Lower leg skin (tissue), 4 donors: ENCODE measurements around the gene PAFAH1B2. TPM values are rescaled to one million over a fixed set of nuclear protein-coding genes. Genes with fewer than 3 reads are reported as not detected.

Source experiments
- DNase-seq, 2 donors: peaks; one replicate each; pipeline ENCODE4 v3.0.0-alpha.2; 2019; ENCODE audit warnings: low spot score in 2 of 2
- H3K4me3 ChIP-seq: fragments of 200-600 bp; sonication (generic); 2 replicates; pipeline ENCODE4 v1.5.1; 2017; ENCODE audit warnings: mild to moderate bottlenecking, low read depth; ENCODE audit not compliant: poor library complexity, severe bottlenecking
- POLR2A ChIP-seq, 2 donors: fragments of 450-650 bp; IDR thresholded peaks; one replicate each; pipeline ENCODE4 v1.6.1; 2016 to 2017; ENCODE audit warnings: antibody characterized with exemption in 2 of 2, mild to moderate bottlenecking in 1 of 2, moderate library complexity in 1 of 2
- WGBS, 2 donors: methylation state at CpG; one replicate each; pipeline ENCODE4 v1.1.5; 2018; 5-methylcytosine and 5-hydroxymethylcytosine counted together
- intact Hi-C: fragments of 100-400 bp; cut with DNase I; formaldehyde crosslinking; loops from one replicate; pipeline ENCODE4 v1.15.0; 2023; ENCODE audit warnings: low total_unique reads
- total RNA-seq, 4 donors: library from RNA; depleted of rRNA; stranded (reverse); fragments of >200 nt; gene quantifications; one replicate each; pipeline ENCODE4 v1.1.0, GENCODE V29; 2016
- TF ChIP-seq, protein P1 (sequence below), 3 donors: fragments of 450-650 bp; IDR thresholded peaks; one replicate each; pipeline ENCODE4 v1.5.1; 2016; ENCODE audit warnings: antibody characterized with exemption in 3 of 3, mild to moderate bottlenecking in 3 of 3, moderate library complexity in 2 of 3

Gene PAFAH1B2
- total RNA-seq, 4 donors from 2014 or later, result 49.1 to 72.4 (median 62.5) TPM

GRCh38 chr11:117172724-117173421 lies 28.8 kb downstream of the PAFAH1B2 start:
- intact Hi-C loops, result no loop called here
- 53 to 78% methylated on average over 14 of the region's 14 CpGs for WGBS, 2 donors
- peak in 1 of 2 donors; percentile 67 for DNase-seq

DNA sequence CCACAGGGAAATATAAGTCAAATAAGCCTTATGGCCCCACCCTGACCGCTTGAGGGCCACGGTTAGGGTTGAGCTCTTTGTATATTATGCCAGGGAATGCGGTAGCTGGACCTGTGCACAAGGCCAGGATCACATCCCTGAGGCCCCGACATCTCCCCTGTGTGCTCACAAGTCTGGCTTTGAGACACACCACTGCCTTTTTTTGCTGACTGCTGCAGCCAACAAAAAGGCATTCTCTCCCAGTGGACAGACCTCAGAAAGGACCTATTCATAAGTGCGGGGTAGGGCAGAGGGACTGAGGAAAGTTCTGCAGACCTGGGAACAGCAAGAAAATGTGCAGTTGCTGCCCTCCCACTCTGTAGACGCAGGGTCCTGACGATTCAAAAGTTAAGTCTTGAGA lies 31.0 kb downstream of the PAFAH1B2 start:
- H3K4me3 ChIP-seq, result no peak overlapping the region
- DNase-seq, result peak in 1 of 2 donors; percentile 28
- no peak for TF ChIP-seq POLR2A (IDR thresholded peaks at IDR 0.05)
- TF ChIP-seq, protein P1, sequence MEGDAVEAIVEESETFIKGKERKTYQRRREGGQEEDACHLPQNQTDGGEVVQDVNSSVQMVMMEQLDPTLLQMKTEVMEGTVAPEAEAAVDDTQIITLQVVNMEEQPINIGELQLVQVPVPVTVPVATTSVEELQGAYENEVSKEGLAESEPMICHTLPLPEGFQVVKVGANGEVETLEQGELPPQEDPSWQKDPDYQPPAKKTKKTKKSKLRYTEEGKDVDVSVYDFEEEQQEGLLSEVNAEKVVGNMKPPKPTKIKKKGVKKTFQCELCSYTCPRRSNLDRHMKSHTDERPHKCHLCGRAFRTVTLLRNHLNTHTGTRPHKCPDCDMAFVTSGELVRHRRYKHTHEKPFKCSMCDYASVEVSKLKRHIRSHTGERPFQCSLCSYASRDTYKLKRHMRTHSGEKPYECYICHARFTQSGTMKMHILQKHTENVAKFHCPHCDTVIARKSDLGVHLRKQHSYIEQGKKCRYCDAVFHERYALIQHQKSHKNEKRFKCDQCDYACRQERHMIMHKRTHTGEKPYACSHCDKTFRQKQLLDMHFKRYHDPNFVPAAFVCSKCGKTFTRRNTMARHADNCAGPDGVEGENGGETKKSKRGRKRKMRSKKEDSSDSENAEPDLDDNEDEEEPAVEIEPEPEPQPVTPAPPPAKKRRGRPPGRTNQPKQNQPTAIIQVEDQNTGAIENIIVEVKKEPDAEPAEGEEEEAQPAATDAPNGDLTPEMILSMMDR (IDR thresholded peaks at IDR 0.05), result no peak
- intact Hi-C loops, result no loop called here
- WGBS, 2 donors, result 72 to 75% methylated on average over 7 of the region's 7 CpGs

More at GRCh38 chr11:117172724-117173421, 28.8 kb downstream of the PAFAH1B2 start:
- TF ChIP-seq POLR2A (IDR thresholded peaks at IDR 0.05), result no peak
- TF ChIP-seq, protein P1 (IDR thresholded peaks at IDR 0.05), result no peak
- H3K4me3 ChIP-seq, result no peak overlapping the region

DNA sequence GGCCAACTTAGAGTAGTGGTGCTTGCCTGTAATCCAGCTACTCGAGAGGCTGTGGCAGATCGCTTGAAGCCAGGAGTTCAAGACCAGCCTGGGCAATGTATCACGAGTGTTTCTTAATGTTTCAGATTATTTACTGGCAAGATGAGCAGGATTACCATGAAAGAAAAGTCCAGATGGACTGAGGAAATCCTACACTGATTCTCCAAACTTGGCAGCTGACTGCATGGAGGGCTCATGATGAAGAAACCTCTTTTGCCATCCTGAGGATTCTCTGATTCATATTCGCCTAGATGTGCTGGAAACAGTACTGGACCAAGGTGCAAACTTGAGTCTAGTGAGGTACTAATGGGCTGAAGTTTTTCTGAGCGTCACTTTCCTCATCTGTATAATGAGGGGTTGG lies 31.7 kb downstream of the PAFAH1B2 start:
- intact Hi-C loops, result no loop called here
- no peak for TF ChIP-seq POLR2A (IDR thresholded peaks at IDR 0.05)
- TF ChIP-seq, protein P1 (IDR thresholded peaks at IDR 0.05), result no peak
- no peak for DNase-seq
- no peak overlapping the region for H3K4me3 ChIP-seq
- WGBS, 2 donors, result 79 to 85% methylated on average over 5 of the region's 5 CpGs

DNA sequence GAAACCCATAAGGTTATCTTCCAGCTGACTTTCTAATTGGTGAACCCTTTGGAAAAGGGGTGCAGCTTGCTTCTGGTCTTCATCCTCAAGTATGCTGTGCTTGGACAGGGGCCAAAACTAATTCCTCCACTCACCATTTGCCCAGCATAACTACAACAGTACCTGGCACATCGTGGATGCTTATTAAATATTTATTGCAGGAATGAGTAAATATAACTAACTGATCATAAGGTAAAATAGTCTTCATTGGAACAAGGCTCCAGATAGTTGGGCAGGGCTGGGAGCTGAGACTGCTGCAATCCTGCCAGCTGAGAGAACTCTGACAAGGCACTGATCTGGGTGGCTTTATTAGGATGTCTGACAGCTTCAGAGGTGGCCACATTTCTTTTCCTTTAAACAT lies 32.1 kb downstream of the PAFAH1B2 start:
- intact Hi-C loops, result no loop called here
- 71 to 86% methylated on average over 1 of the region's 1 CpG for WGBS, 2 donors
- H3K4me3 ChIP-seq, result no peak overlapping the region
- peak in 1 of 2 donors; percentile 40 for DNase-seq
- TF ChIP-seq, protein P1 (IDR thresholded peaks at IDR 0.05), result no peak
- TF ChIP-seq POLR2A (IDR thresholded peaks at IDR 0.05), result no peak

GRCh38 chr11:117177534-117178209 lies 33.6 kb downstream of the PAFAH1B2 start:
- 77% methylated on average over 10 of the region's 10 CpGs for WGBS, 2 donors
- TF ChIP-seq, protein P1 (IDR thresholded peaks at IDR 0.05), result no peak
- TF ChIP-seq POLR2A (IDR thresholded peaks at IDR 0.05), result no peak
- intact Hi-C loops, result no loop called here
- no peak overlapping the region for H3K4me3 ChIP-seq
- DNase-seq, result peak in 1 of 2 donors; percentile 61
